GM12875 (cell line): Measurements from ENCODE around the gene DLG1.

ENCODE experiments used
- H3K4me3 ChIP-seq: one replicate; pipeline ENCODE4 v1.5.1; 2011; ENCODE audit warnings: low read depth, low read length, control low read depth
- CTCF ChIP-seq: IDR thresholded peaks from 2 replicates; pipeline ENCODE4 v1.5.1; 2011; ENCODE audit warnings: low read depth, mild to moderate bottlenecking, control low read depth, inconsistent platforms, low read length, moderate library complexity, borderline replicate concordance; ENCODE audit not compliant: insufficient read depth

DLG1 gene

GRCh38 chr3:197171481-197172067, 126.8 kb downstream of the DLG1 start:
- no peak overlapping the region for H3K4me3 ChIP-seq
- no peak for TF ChIP-seq CTCF

- no peak for TF ChIP-seq CTCF
- H3K4me3 ChIP-seq = no peak overlapping the region
Measured at GRCh38 chr3:197169028-197169427, 129.4 kb downstream of the DLG1 start.

- no peak overlapping the region for H3K4me3 ChIP-seq
Measured at GRCh38 chr3:197168606-197169005, 129.8 kb downstream of the DLG1 start.

GRCh38 chr3:197168063-197168462, 130.3 kb downstream of the DLG1 start:
- no peak for TF ChIP-seq CTCF

More at GRCh38 chr3:197168606-197169005, 129.8 kb downstream of the DLG1 start:
- no peak for TF ChIP-seq CTCF

GRCh38 chr3:197167549-197167948, 130.9 kb downstream of the DLG1 start:
- no peak overlapping the region for H3K4me3 ChIP-seq

More at GRCh38 chr3:197168063-197168462, 130.3 kb downstream of the DLG1 start:
- no peak overlapping the region for H3K4me3 ChIP-seq

GRCh38 chr3:197165890-197166289, 132.5 kb downstream of the DLG1 start:
- H3K4me3 ChIP-seq = no peak overlapping the region
- no peak for TF ChIP-seq CTCF

More at GRCh38 chr3:197167549-197167948, 130.9 kb downstream of the DLG1 start:
- TF ChIP-seq CTCF = no peak

GRCh38 chr3:197155046-197155445, 143.4 kb downstream of the DLG1 start:
- no peak for TF ChIP-seq CTCF
- H3K4me3 ChIP-seq = no peak overlapping the region
